Measurements from ENCODE around the gene CIP2A. TPM values are rescaled to one million over a fixed set of nuclear protein-coding genes. Genes with fewer than 3 reads are reported as not detected.

The CIP2A gene
- total and polyA plus RNA-seq, 2 of the 4 experiments (the other 2 are of a cell fraction) = 8.5 to 27.8 TPM

DNA sequence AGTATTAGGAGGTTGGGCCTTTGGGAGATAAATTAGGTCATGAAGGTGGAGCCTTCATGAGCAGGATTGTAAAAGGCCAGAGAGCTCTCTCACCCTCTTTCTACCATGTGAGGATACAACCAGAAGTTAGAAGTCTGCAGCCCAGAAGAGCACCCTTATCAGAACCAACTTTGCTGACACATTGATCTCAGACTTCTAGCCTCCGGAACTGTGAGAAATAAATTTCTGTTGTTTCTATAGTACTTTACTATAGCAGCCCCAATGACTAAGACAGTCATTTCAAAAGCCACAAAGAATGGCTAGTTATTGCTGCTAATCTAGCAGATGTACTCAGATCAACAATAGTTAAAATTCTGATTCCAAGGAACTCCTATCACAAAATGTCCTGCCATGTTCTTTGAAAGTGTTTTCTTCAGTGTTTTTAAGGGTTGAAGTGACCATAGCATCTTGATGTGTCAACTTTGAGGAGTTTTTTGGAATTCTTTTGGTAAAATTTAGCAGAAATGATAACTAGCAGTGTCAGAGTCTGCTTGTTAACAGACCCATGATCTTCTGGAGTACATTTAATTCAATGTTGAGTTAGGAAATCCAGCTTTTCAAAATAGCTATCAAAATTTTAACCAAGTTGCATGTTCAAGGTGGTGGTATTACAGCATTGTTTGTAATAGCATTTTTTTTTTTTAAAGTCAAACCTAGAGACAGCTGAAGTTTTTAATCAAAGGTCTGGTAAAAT, 10.6 kb upstream of the CIP2A start:
- Histone ChIP-seq H2AFZ (replicated peaks; ENCODE audit: low read length, poor library complexity) (no peak overlapping the region), H3K4me3 (ENCODE audit: insufficient read depth, low read depth, low read length) (no peak overlapping the region), H3K4me1 (ENCODE audit: control insufficient read depth, insufficient read depth, low read length) (no peaks in the 10 kb centered on the region), H4K20me1 (ENCODE audit: insufficient read depth, low read length) (no peaks in the 10 kb centered on the region), H3K23ac (ENCODE audit: low read depth, low read length) (no peak overlapping the region), H3K79me1 (ENCODE audit: low read depth in 1 of 2, low read length in 2 of 2) (peaks cover 3 to 4% of the 10 kb centered on the region in 2 experiments; a peak in 1 of 4 replicates), H3K14ac (replicated peaks; ENCODE audit: low read depth, low read length) (no peak overlapping the region), H2AK9ac (replicated peaks; ENCODE audit: low read depth, low read length, poor library complexity) (no peak overlapping the region), H3K56ac (ENCODE audit: extremely low read depth, insufficient read depth, low read length) (no peak overlapping the region), H3K27ac (ENCODE audit: insufficient read depth, low read length) (no peak overlapping the region), H2BK20ac (ENCODE audit: low read depth, low read length) (no peak overlapping the region), H3K9ac (ENCODE audit: low read depth, low read length) (no peak overlapping the region), H2AK5ac (ENCODE audit: low read depth, low read length) (no peak overlapping the region), H2BK120ac (ENCODE audit: low read depth, low read length) (no peak overlapping the region), H3K9me1 (ENCODE audit: insufficient read depth, low read length) (no peaks in the 10 kb centered on the region), H3K27me3 (ENCODE audit: control insufficient read depth, insufficient read depth, low read length) (no peaks in the 10 kb centered on the region), H3K4ac (ENCODE audit: low read depth, low read length) (no peak overlapping the region), H4K8ac (ENCODE audit: low read depth in 2 of 2, low read length in 2 of 2) (no peak overlapping the region), H4K91ac (ENCODE audit: insufficient read depth, low read depth, low read length) (no peak overlapping the region), H3K18ac (ENCODE audit: low read depth, low read length) (no peak overlapping the region), H2BK15ac (ENCODE audit: low read depth, low read length) (no peak overlapping the region), H3K9me3 (ENCODE audit: control insufficient read depth, insufficient read depth, low read length) (no peaks in the 10 kb centered on the region), H4K5ac (ENCODE audit: low read depth, low read length) (no peak overlapping the region), H3K36me3 (ENCODE audit: control insufficient read depth, insufficient read depth, low read length) (no peaks in the 10 kb centered on the region), H3K4me2 (ENCODE audit: low read depth, low read length) (no peak overlapping the region), H2BK5ac (ENCODE audit: low read depth, low read length, poor library complexity, severe bottlenecking) (no peak overlapping the region)
- in situ Hi-C loops (cut with MboI; ENCODE audit: low sequenced_read_pairs) = no loop called here
- ATAC-seq (ENCODE audit: low read depth) = no peak
- DNase-seq = no peak
- intact Hi-C loops (cut with micrococcal nuclease) = no loop called here
- ChIA-PET CTCF (no interaction called here), POLR2A (ENCODE audit: unreplicated experiment) (no interaction called here)
- TF ChIP-seq, protein P1, sequence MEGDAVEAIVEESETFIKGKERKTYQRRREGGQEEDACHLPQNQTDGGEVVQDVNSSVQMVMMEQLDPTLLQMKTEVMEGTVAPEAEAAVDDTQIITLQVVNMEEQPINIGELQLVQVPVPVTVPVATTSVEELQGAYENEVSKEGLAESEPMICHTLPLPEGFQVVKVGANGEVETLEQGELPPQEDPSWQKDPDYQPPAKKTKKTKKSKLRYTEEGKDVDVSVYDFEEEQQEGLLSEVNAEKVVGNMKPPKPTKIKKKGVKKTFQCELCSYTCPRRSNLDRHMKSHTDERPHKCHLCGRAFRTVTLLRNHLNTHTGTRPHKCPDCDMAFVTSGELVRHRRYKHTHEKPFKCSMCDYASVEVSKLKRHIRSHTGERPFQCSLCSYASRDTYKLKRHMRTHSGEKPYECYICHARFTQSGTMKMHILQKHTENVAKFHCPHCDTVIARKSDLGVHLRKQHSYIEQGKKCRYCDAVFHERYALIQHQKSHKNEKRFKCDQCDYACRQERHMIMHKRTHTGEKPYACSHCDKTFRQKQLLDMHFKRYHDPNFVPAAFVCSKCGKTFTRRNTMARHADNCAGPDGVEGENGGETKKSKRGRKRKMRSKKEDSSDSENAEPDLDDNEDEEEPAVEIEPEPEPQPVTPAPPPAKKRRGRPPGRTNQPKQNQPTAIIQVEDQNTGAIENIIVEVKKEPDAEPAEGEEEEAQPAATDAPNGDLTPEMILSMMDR (conservative IDR thresholded peaks at IDR 0.05; ENCODE audit: low read depth, low read length) = no peak
- TF ChIP-seq, protein P2, sequence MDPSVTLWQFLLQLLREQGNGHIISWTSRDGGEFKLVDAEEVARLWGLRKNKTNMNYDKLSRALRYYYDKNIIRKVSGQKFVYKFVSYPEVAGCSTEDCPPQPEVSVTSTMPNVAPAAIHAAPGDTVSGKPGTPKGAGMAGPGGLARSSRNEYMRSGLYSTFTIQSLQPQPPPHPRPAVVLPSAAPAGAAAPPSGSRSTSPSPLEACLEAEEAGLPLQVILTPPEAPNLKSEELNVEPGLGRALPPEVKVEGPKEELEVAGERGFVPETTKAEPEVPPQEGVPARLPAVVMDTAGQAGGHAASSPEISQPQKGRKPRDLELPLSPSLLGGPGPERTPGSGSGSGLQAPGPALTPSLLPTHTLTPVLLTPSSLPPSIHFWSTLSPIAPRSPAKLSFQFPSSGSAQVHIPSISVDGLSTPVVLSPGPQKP (IDR thresholded peaks at IDR 0.05; ENCODE audit: borderline replicate concordance, low read depth, low read length) = no peak
- TF ChIP-seq RAD21 (IDR thresholded peaks at IDR 0.05; ENCODE audit: low read length) (no peak), CHD1 (IDR thresholded peaks at IDR 0.05; ENCODE audit: low read depth, low read length) (no peak), MXI1 (IDR thresholded peaks at IDR 0.05; ENCODE audit: borderline replicate concordance, low read depth, low read length) (no peak), MAZ (IDR thresholded peaks at IDR 0.05; ENCODE audit: borderline replicate concordance, low read depth, low read length) (no peak), RCOR1 (IDR thresholded peaks at IDR 0.05; ENCODE audit: insufficient replicate concordance, low read length) (no peak), SMC3 (IDR thresholded peaks at IDR 0.05; ENCODE audit: low read depth, low read length) (no peak), NFE2L2 (IDR thresholded peaks at IDR 0.05; ENCODE audit: low read depth, low read length) (no peak), POLR2A (IDR thresholded peaks at IDR 0.05; ENCODE audit: low read depth, low read length) (no peak), BHLHE40 (IDR thresholded peaks at IDR 0.05; ENCODE audit: low read depth, low read length) (no peak), MAFK (IDR thresholded peaks at IDR 0.05; ENCODE audit: low read depth, low read length) (no peak), FOS (IDR thresholded peaks at IDR 0.05; ENCODE audit: low read depth, low read length) (no peak), RFX5 (IDR thresholded peaks at IDR 0.05; ENCODE audit: low read depth, low read length) (no peak), CEBPB (IDR thresholded peaks at IDR 0.05; ENCODE audit: low read depth, low read length) (no peak)
- TF ChIP-seq, protein P3, sequence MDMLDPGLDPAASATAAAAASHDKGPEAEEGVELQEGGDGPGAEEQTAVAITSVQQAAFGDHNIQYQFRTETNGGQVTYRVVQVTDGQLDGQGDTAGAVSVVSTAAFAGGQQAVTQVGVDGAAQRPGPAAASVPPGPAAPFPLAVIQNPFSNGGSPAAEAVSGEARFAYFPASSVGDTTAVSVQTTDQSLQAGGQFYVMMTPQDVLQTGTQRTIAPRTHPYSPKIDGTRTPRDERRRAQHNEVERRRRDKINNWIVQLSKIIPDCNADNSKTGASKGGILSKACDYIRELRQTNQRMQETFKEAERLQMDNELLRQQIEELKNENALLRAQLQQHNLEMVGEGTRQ (IDR thresholded peaks at IDR 0.05; ENCODE audit: low read depth, low read length) = no peak
- WGBS, 2 experiments (ENCODE audit: extremely low coverage in 2 of 2, insufficient read length in 1 of 2) = no CpG with 5 or more reads among the region's 1 CpG
- dilution Hi-C loops (cut with HindIII; ENCODE audit: low sequenced_read_pairs, unreplicated experiment) = no loop called here
- BruUV-seq (replicated peaks) = no TSS peak
